HG03521 (cell line): ENCODE data around the gene SBK1.

Experiments used
- ATAC-seq: cut with Tn5 transposase; IDR thresholded peaks from one replicate; pipeline ENCODE4 v1.9.1; 2021; ENCODE audit warnings: mild to moderate bottlenecking, moderate library complexity; ENCODE audit not compliant: unreplicated experiment

Gene SBK1

GRCh38 chr16:28304214-28304613, 11.9 kb downstream of the SBK1 start:
- no peak for ATAC-seq

- no peak for ATAC-seq
Measured at GRCh38 chr16:28307936-28308335, 15.6 kb downstream of the SBK1 start.

GRCh38 chr16:28308794-28309584, 16.7 kb downstream of the SBK1 start:
- no peak for ATAC-seq

- ATAC-seq, result no peak
Measured at GRCh38 chr16:28309811-28310311, 17.5 kb downstream of the SBK1 start.

GRCh38 chr16:28310796-28311195, 18.5 kb downstream of the SBK1 start:
- no peak for ATAC-seq

- no peak for ATAC-seq
Measured at GRCh38 chr16:28311413-28311812, 19.1 kb downstream of the SBK1 start.

GRCh38 chr16:28311913-28312312, 19.6 kb downstream of the SBK1 start:
- ATAC-seq, result no peak

- ATAC-seq, result no peak
Measured at GRCh38 chr16:28312327-28312726, 20.0 kb downstream of the SBK1 start.

- ATAC-seq, result no peak
Measured at GRCh38 chr16:28313587-28313986, 21.3 kb downstream of the SBK1 start.

- ATAC-seq, result no peak
Measured at GRCh38 chr16:28316054-28316453, 23.7 kb downstream of the SBK1 start.

- no peak for ATAC-seq
Measured at GRCh38 chr16:28317040-28317880, 24.9 kb downstream of the SBK1 start.

GRCh38 chr16:28318042-28318744, 25.9 kb downstream of the SBK1 start:
- ATAC-seq, result no peak

- no peak for ATAC-seq
Measured at GRCh38 chr16:28319476-28320022, 27.2 kb downstream of the SBK1 start.

GRCh38 chr16:28320023-28320561, 27.8 kb downstream of the SBK1 start:
- no peak for ATAC-seq

GRCh38 chr16:28320741-28321140, 28.4 kb downstream of the SBK1 start:
- ATAC-seq, result no peak

- ATAC-seq, result no peak
Measured at GRCh38 chr16:28321700-28322411, 29.5 kb downstream of the SBK1 start.

GRCh38 chr16:28324235-28324886, 32.0 kb downstream of the SBK1 start:
- no peak for ATAC-seq

GRCh38 chr16:28324887-28325279, 32.6 kb downstream of the SBK1 start:
- ATAC-seq, result no peak

GRCh38 chr16:28326881-28327610, 34.7 kb downstream of the SBK1 start:
- ATAC-seq, result no peak
